B cell (primary cell): ENCODE data around the gene GRN. TPM values are rescaled to one million over a fixed set of nuclear protein-coding genes. Genes with fewer than 3 reads are reported as not detected.

Source experiments
- ATAC-seq: fragments of 200-7000 bp; cut with Tn5 transposase; one replicate; pipeline ENCODE4 v1.10.0; 2021; ENCODE audit warnings: low read depth, mild to moderate bottlenecking, moderate number of reproducible peaks, moderate library complexity
- CTCF ChIA-PET: fragments of 350-600 bp; sonication (Branson Sonifier 250); formaldehyde crosslinking; loops from one replicate; lab custom pipeline; 2021; ENCODE audit warnings: antibody characterized with exemption, inconsistent platforms; lab: Charles Lee
- POLR2A ChIA-PET: fragments of 350-600 bp; sonication (Branson Sonifier 250); formaldehyde crosslinking; loops from one replicate; lab custom pipeline; 2021; ENCODE audit warnings: antibody characterized with exemption; lab: Charles Lee
- DNase-seq: peaks from one replicate; pipeline ENCODE4 v3.0.0; 2013
- H2AFZ ChIP-seq: 2 replicates; pipeline ENCODE4 v1.6.1; 2012; ENCODE audit warnings: mild to moderate bottlenecking, low read depth, low read length; ENCODE audit not compliant: insufficient read depth, poor library complexity, severe bottlenecking
- H3K27ac ChIP-seq, 2 donors: 1 replicate in 1 of 2; 2 replicates in 1 of 2; pipeline ENCODE4 v1.5.1; 2012 to 2013; ENCODE audit warnings: low read length in 2 of 2, mild to moderate bottlenecking in 2 of 2, moderate library complexity in 1 of 2
- H3K27me3 ChIP-seq, 4 experiments: fragments of 200-600 bp in 1 of 4; sonication (generic) in 1 of 4; replicated peaks in 1 of 4; 1 replicate in 2 of 4; 2 replicates in 2 of 4; pipeline versions ENCODE4 v1.6.1 to v1.7.0; 2013 to 2016; ENCODE audit warnings: low read length in 3 of 4, mild to moderate bottlenecking in 2 of 4, mixed read lengths in 1 of 4, moderate library complexity in 1 of 4; ENCODE audit not compliant: insufficient read depth in 4 of 4, control insufficient read depth in 3 of 4; ENCODE audit errors: control extremely low read depth in 1 of 4
- H3K36me3 ChIP-seq, 2 experiments: replicated peaks in 1 of 2; 1 replicate in 1 of 2; 2 replicates in 1 of 2; pipeline versions ENCODE4 v1.6.1 to v1.7.1; 2013; ENCODE audit warnings: low read length in 1 of 2; ENCODE audit not compliant: insufficient read depth in 2 of 2, control insufficient read depth in 1 of 2; ENCODE audit errors: control extremely low read depth in 1 of 2, extremely low read depth in 1 of 2
- H3K4me1 ChIP-seq, 2 donors: fragments of 200-600 bp in 1 of 2; sonication (generic) in 1 of 2; 1 replicate in 1 of 2; 2 replicates in 1 of 2; pipeline versions ENCODE4 v1.5.1 to v1.6.1; 2013 to 2017; ENCODE audit warnings: low read length in 2 of 2; ENCODE audit not compliant: control insufficient read depth in 2 of 2, insufficient read depth in 2 of 2
- H3K4me2 ChIP-seq: replicated peaks from 2 replicates; pipeline ENCODE3; 2012; ENCODE audit warnings: mild to moderate bottlenecking, low read depth, low read length; ENCODE audit not compliant: poor library complexity, severe bottlenecking
- H3K4me3 ChIP-seq, 5 experiments: fragments of 200-600 bp in 1 of 5; sonication (generic) in 1 of 5; 1 replicate in 3 of 5; 2 replicates in 2 of 5; pipeline versions ENCODE4 v1.5.1 to v1.7.0; 2011 to 2016; ENCODE audit warnings: low read length in 4 of 5, mild to moderate bottlenecking in 4 of 5, low read depth in 2 of 5, control low read depth in 1 of 5, moderate library complexity in 1 of 5; ENCODE audit not compliant: insufficient read depth in 1 of 5; ENCODE audit errors: control extremely low read depth in 1 of 5, extremely low read depth in 1 of 5
- H3K79me2 ChIP-seq: fragments of 200-600 bp; sonication (generic); one replicate; pipeline ENCODE4 v1.6.0; 2016; ENCODE audit warnings: low read length; ENCODE audit not compliant: control insufficient read depth, insufficient read depth
- H3K9ac ChIP-seq: fragments of 200-600 bp; sonication (generic); 2 replicates; pipeline ENCODE4 v1.6.1; 2017; ENCODE audit warnings: mild to moderate bottlenecking, low read length, moderate library complexity
- H3K9me3 ChIP-seq, 3 donors: one replicate each; pipeline versions ENCODE4 v1.6.1 to v1.7.1; 2013; ENCODE audit warnings: low read length in 2 of 3; ENCODE audit not compliant: control insufficient read depth in 2 of 3, insufficient read depth in 1 of 3; ENCODE audit errors: control extremely low read depth in 1 of 3
- H4K20me1 ChIP-seq: 2 replicates; pipeline ENCODE4 v1.6.0; 2012; ENCODE audit warnings: mild to moderate bottlenecking, low read length; ENCODE audit not compliant: insufficient read depth, control insufficient read depth, poor library complexity, severe bottlenecking
- H3K27ac Mint-ChIP-seq: one replicate; pipeline ENCODE4 v1.8.0; 2021; ENCODE audit warnings: mixed read lengths
- H3K27me3 Mint-ChIP-seq: one replicate; pipeline ENCODE4 v1.8.0; 2021; ENCODE audit warnings: mixed read lengths
- H3K4me1 Mint-ChIP-seq: one replicate; pipeline ENCODE4 v1.8.0; 2021; ENCODE audit warnings: mixed read lengths
- H3K4me3 Mint-ChIP-seq: one replicate; pipeline ENCODE4 v1.8.0; 2021; ENCODE audit warnings: mixed read lengths
- H3K9me3 Mint-ChIP-seq: one replicate; pipeline ENCODE4 v1.8.0; 2022; ENCODE audit warnings: mixed read lengths; ENCODE audit not compliant: insufficient read depth
- EZH2 ChIP-seq: IDR thresholded peaks from 2 replicates; pipeline ENCODE4 v1.6.1; 2012; ENCODE audit warnings: borderline replicate concordance, low read depth, mild to moderate bottlenecking, moderate library complexity, low read length; ENCODE audit not compliant: insufficient read depth, poor library complexity, severe bottlenecking
- WGBS: methylation state at CpG from one replicate; pipeline ENCODE4 v1.1.5; 2013; ENCODE audit warnings: missing lambda C conversion rate; ENCODE audit not compliant: insufficient coverage; 5-methylcytosine and 5-hydroxymethylcytosine counted together
- intact Hi-C: fragments of 100-400 bp; cut with micrococcal nuclease; formaldehyde crosslinking; loops from one replicate; pipeline ENCODE4 v1.10.0; 2022
- polyA plus RNA-seq: library from polyadenylated mRNA; depleted of rRNA; stranded (reverse); fragments of >200 nt; gene quantifications from 2 replicates; pipeline ENCODE4 v1.2.3, GENCODE V29; 2012
- total RNA-seq, 2 donors: library from RNA; stranded (reverse); fragments of 120-200 nt in 1 of 2; gene quantifications; 1 replicate in 1 of 2; 2 replicates in 1 of 2; pipeline versions ENCODE4 v1.2.3 to v1.2.4, GENCODE V29; 2013 to 2022
- TF ChIP-seq, protein P1 (sequence below): fragments of 200-600 bp; IDR thresholded peaks from one replicate; pipeline ENCODE4 v1.8.0; 2022; ENCODE audit warnings: antibody characterized with exemption, mild to moderate bottlenecking

Gene GRN
- total and polyA plus RNA-seq, 2 donors (not counting 1 experiment from before 2014, with no cell fraction given) = 187 to 226 TPM

DNA sequence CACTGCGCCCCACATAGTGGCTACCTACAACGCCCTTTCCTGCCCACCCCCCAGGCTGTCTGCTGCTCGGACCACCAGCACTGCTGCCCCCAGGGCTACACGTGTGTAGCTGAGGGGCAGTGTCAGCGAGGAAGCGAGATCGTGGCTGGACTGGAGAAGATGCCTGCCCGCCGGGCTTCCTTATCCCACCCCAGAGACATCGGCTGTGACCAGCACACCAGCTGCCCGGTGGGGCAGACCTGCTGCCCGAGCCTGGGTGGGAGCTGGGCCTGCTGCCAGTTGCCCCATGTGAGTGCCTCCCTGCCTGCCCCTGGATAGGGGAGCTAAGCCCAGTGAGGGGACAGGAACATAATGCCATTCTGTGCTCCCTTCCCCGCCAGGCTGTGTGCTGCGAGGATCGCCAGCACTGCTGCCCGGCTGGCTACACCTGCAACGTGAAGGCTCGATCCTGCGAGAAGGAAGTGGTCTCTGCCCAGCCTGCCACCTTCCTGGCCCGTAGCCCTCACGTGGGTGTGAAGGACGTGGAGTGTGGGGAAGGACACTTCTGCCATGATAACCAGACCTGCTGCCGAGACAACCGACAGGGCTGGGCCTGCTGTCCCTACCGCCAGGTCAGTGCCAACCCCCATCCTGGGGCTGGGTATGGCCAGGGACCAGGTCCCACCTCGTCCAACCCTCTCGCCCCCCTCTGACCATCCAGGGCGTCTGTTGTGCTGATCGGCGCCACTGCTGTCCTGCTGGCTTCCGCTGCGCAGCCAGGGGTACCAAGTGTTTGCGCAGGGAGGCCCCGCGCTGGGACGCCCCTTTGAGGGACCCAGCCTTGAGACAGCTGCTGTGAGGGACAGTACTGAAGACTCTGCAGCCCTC, 7.1 kb downstream of the GRN start:
- no peak overlapping the region for H2AFZ ChIP-seq
- ATAC-seq = no peak
- no peak for TF ChIP-seq EZH2
- TF ChIP-seq, protein P1, sequence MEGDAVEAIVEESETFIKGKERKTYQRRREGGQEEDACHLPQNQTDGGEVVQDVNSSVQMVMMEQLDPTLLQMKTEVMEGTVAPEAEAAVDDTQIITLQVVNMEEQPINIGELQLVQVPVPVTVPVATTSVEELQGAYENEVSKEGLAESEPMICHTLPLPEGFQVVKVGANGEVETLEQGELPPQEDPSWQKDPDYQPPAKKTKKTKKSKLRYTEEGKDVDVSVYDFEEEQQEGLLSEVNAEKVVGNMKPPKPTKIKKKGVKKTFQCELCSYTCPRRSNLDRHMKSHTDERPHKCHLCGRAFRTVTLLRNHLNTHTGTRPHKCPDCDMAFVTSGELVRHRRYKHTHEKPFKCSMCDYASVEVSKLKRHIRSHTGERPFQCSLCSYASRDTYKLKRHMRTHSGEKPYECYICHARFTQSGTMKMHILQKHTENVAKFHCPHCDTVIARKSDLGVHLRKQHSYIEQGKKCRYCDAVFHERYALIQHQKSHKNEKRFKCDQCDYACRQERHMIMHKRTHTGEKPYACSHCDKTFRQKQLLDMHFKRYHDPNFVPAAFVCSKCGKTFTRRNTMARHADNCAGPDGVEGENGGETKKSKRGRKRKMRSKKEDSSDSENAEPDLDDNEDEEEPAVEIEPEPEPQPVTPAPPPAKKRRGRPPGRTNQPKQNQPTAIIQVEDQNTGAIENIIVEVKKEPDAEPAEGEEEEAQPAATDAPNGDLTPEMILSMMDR = no peak
- POLR2A ChIA-PET = interaction anchor here (1.4 kb wide), 1 partner anchor 25 kb away, joined by 3 read pairs; no protein-coding TSS in a partner anchor
- peaks cover 0 to 3% (median 0%) of the 10 kb centered on the region in 3 donors for H3K9me3 ChIP-seq
- DNase-seq = no peak
- no peaks in the 10 kb centered on the region for H3K9me3 Mint-ChIP-seq
- H3K4me1 ChIP-seq = peaks cover 26 to 32% of the 10 kb centered on the region in 2 donors
- no peak overlapping the region for H3K9ac ChIP-seq
- H3K27ac ChIP-seq = no peak overlapping the region
- intact Hi-C loops = loop anchor here (5.0 kb wide), 1 partner anchor 410 kb away; the partner anchor contains the start of gene PPY
- WGBS = 91% methylated on average over 36 of the region's 36 CpGs
- CTCF ChIA-PET = interaction anchor here (0.9 to 10.1 kb wide), 10 partner anchors 10 to 311 kb away, joined by 3 to 117 read pairs (median 12); partner anchors contain the start of genes FAM171A2 and SLC25A39
- H3K4me2 ChIP-seq = no peak overlapping the region
- peak overlapping the region; percentile 50 for H3K27ac Mint-ChIP-seq
- peaks cover 0 to 40% of the 10 kb centered on the region in 2 experiments for H3K36me3 ChIP-seq
- peaks cover 26% of the 10 kb centered on the region for H3K4me1 Mint-ChIP-seq
- no peak overlapping the region for H3K4me3 ChIP-seq
- peaks cover 36% of the 10 kb centered on the region for H4K20me1 ChIP-seq
- H3K27me3 Mint-ChIP-seq = no peaks in the 10 kb centered on the region
- no peaks in the 10 kb centered on the region for H3K79me2 ChIP-seq
- H3K27me3 ChIP-seq = no peaks in the 10 kb centered on the region
- H3K4me3 Mint-ChIP-seq = peak overlapping the region; percentile 79
